Measurements from ENCODE around the gene GABRR3. TPM values are rescaled to one million over a fixed set of nuclear protein-coding genes. Genes with fewer than 3 reads are reported as not detected.

The GABRR3 gene
- total and polyA plus RNA-seq, 2 experiments from 2014 or later = not detected

GRCh38 chr3:97952280-97952679 is 82.8 kb downstream of the GABRR3 start (continued):
- TF ChIP-seq, protein P1, sequence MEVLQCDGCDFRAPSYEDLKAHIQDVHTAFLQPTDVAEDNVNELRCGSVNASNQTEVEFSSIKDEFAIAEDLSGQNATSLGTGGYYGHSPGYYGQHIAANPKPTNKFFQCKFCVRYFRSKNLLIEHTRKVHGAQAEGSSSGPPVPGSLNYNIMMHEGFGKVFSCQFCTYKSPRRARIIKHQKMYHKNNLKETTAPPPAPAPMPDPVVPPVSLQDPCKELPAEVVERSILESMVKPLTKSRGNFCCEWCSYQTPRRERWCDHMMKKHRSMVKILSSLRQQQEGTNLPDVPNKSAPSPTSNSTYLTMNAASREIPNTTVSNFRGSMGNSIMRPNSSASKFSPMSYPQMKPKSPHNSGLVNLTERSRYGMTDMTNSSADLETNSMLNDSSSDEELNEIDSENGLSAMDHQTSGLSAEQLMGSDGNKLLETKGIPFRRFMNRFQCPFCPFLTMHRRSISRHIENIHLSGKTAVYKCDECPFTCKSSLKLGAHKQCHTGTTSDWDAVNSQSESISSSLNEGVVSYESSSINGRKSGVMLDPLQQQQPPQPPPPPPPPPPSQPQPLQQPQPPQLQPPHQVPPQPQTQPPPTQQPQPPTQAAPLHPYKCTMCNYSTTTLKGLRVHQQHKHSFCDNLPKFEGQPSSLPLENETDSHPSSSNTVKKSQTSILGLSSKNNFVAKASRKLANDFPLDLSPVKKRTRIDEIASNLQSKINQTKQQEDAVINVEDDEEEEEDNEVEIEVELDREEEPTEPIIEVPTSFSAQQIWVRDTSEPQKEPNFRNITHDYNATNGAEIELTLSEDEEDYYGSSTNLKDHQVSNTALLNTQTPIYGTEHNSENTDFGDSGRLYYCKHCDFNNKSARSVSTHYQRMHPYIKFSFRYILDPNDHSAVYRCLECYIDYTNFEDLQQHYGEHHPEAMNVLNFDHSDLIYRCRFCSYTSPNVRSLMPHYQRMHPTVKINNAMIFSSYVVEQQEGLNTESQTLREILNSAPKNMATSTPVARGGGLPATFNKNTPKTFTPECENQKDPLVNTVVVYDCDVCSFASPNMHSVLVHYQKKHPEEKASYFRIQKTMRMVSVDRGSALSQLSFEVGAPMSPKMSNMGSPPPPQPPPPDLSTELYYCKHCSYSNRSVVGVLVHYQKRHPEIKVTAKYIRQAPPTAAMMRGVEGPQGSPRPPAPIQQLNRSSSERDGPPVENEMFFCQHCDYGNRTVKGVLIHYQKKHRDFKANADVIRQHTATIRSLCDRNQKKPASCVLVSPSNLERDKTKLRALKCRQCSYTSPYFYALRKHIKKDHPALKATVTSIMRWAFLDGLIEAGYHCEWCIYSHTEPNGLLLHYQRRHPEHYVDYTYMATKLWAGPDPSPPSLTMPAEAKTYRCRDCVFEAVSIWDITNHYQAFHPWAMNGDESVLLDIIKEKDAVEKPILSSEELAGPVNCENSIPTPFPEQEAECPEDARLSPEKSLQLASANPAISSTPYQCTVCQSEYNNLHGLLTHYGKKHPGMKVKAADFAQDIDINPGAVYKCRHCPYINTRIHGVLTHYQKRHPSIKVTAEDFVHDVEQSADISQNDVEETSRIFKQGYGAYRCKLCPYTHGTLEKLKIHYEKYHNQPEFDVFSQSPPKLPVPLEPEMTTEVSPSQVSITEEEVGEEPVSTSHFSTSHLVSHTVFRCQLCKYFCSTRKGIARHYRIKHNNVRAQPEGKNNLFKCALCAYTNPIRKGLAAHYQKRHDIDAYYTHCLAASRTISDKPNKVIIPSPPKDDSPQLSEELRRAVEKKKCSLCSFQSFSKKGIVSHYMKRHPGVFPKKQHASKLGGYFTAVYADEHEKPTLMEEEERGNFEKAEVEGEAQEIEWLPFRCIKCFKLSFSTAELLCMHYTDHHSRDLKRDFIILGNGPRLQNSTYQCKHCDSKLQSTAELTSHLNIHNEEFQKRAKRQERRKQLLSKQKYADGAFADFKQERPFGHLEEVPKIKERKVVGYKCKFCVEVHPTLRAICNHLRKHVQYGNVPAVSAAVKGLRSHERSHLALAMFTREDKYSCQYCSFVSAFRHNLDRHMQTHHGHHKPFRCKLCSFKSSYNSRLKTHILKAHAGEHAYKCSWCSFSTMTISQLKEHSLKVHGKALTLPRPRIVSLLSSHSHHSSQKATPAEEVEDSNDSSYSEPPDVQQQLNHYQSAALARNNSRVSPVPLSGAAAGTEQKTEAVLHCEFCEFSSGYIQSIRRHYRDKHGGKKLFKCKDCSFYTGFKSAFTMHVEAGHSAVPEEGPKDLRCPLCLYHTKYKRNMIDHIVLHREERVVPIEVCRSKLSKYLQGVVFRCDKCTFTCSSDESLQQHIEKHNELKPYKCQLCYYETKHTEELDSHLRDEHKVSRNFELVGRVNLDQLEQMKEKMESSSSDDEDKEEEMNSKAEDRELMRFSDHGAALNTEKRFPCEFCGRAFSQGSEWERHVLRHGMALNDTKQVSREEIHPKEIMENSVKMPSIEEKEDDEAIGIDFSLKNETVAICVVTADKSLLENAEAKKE (CRISPR knock-in tag; IDR thresholded peaks at IDR 0.05) = no peak
- TF ChIP-seq CREB1 (CRISPR knock-in tag; IDR thresholded peaks at IDR 0.05; ENCODE audit: low read depth) = no peak
- TF ChIP-seq CTCF (conservative IDR thresholded peaks at IDR 0.05; ENCODE audit: low read depth in 2 of 2) = no peak

DNA sequence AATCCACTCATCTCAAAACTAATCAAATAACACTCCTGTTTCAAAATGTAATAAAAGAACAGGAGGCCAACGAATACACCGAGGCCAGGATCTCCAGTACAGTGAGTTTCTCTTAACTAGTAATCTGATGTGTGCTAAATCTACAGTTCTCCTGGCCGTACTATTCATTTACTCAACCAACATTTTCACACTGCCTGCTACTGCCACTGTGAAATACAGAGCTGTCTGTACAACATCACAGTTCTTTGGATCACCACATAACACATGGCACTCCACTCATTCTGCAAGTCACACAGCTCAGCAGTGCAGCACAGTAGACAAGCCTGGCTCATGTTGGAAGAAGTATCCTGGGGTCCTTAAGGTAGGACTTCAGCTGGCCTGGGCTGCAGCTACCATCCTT is 84.8 kb downstream of the GABRR3 start:
- H3K36me3 ChIP-seq (ENCODE audit: insufficient read depth) = 0 out of 2 replicates have a peak, but pooled peaks cover 3% of the 10 kb centered on the region
- no peaks in the 10 kb centered on the region; the same call in 1 of the 2 replicates for H4K20me1 ChIP-seq (replicated peaks; ENCODE audit: insufficient read depth)
- H3K36me3 Mint-ChIP-seq (ENCODE audit: low read depth) = peaks cover 27% of the 10 kb centered on the region
- no peak overlapping the region for H3K27ac Mint-ChIP-seq
- H3K27me3 Mint-ChIP-seq (ENCODE audit: insufficient read depth, low read depth, poor library complexity) = no peaks in the 10 kb centered on the region
- H3K27ac ChIP-seq (ENCODE audit: low read depth) = no peak overlapping the region
- H3K9me3 Mint-ChIP-seq = no peaks in the 10 kb centered on the region
- H3K4me3 Mint-ChIP-seq = no peak overlapping the region
- H3K4me3 ChIP-seq = no peak overlapping the region
- H3K9me2 ChIP-seq (ENCODE audit: insufficient read depth) = no peaks in the 10 kb centered on the region
- H3K4me1 Mint-ChIP-seq = peaks cover 3% of the 10 kb centered on the region; the same call in 2 of the 3 replicates
- no peaks in the 10 kb centered on the region for H3F3A ChIP-seq (replicated peaks; ENCODE audit: low read depth)
- H2AFZ ChIP-seq = no peak overlapping the region
- no peak overlapping the region for H3K4me2 ChIP-seq
- no peaks in the 10 kb centered on the region for H3K79me2 ChIP-seq (replicated peaks; ENCODE audit: insufficient read depth)
- no peaks in the 10 kb centered on the region for H3K27me3 ChIP-seq (ENCODE audit: insufficient read depth)
- ATAC-seq (no peak), DNase-seq (ENCODE audit: low spot score) (no peak)
- no peaks in the 10 kb centered on the region for H3K4me1 ChIP-seq (ENCODE audit: insufficient read depth)
- TF ChIP-seq REST (IDR thresholded peaks at IDR 0.05; ENCODE audit: unreplicated experiment) (no peak), EZH2 (IDR thresholded peaks at IDR 0.05; ENCODE audit: low read depth, unreplicated experiment) (no peak), CREB1 (CRISPR knock-in tag; IDR thresholded peaks at IDR 0.05; ENCODE audit: low read depth) (no peak), ZNF331 (CRISPR knock-in tag; IDR thresholded peaks at IDR 0.05; ENCODE audit: low read depth) (no peak), STAT1 (IDR thresholded peaks at IDR 0.05; ENCODE audit: unreplicated experiment) (no peak), CTCF (conservative IDR thresholded peaks at IDR 0.05; ENCODE audit: low read depth in 2 of 2) (no peak), EZH2phosphoT487 (IDR thresholded peaks at IDR 0.05; ENCODE audit: unreplicated experiment) (no peak)

All from GM23338 (cell line).